Left lung (tissue), 10 donors: ENCODE measurements around the gene NOXO1. TPM values are rescaled to one million over a fixed set of nuclear protein-coding genes. Genes with fewer than 3 reads are reported as not detected.
"Not testable (repeated sequence)": the region's sequence is repeated elsewhere in the genome, so short reads cannot be mapped to it uniquely, and the experiment has no call there.

Source experiments
- ATAC-seq: fragments of 200-7000 bp; cut with Tn5 transposase; one replicate; pipeline ENCODE4 v1.9.1; 2020; ENCODE audit warnings: moderate library complexity
- DNase-seq, 4 donors: peaks; one replicate each; pipeline ENCODE4 v3.0.0-alpha.2; 2013 to 2020
- H3K27ac ChIP-seq, 2 donors: fragments of 200-600 bp; sonication (generic) in 1 of 2; one replicate each; pipeline versions ENCODE4 v1.5.0 to v1.8.0; 2020 to 2021
- H3K27me3 ChIP-seq, 2 donors: fragments of 200-600 bp; sonication (generic) in 1 of 2; one replicate each; pipeline versions ENCODE4 v1.5.0 to v1.8.0; 2020 to 2021
- H3K36me3 ChIP-seq, 2 donors: fragments of 200-600 bp; sonication (generic) in 1 of 2; one replicate each; pipeline versions ENCODE4 v1.5.0 to v1.8.0; 2020 to 2021
- H3K4me1 ChIP-seq, 2 donors: fragments of 200-600 bp; one replicate each; pipeline ENCODE4 v1.8.0; 2021
- H3K4me3 ChIP-seq, 2 donors: fragments of 200-600 bp; sonication (generic) in 1 of 2; one replicate each; pipeline versions ENCODE4 v1.5.0 to v1.8.0; 2020 to 2021; ENCODE audit warnings: mild to moderate bottlenecking in 1 of 2
- H3K9me3 ChIP-seq, 2 donors: fragments of 200-600 bp; sonication (generic) in 1 of 2; one replicate each; pipeline versions ENCODE4 v1.5.0 to v1.8.0; 2020 to 2021
- intact Hi-C, 2 donors: fragments of 100-400 bp; cut with DNase I; formaldehyde crosslinking; loops; one replicate each; pipeline versions ENCODE4 v1.11.2 to v1.14.2; 2022
- polyA plus RNA-seq, 6 donors: library from polyadenylated mRNA; unstranded; fragments of 120-200 nt; gene quantifications; one replicate each; pipeline ENCODE4 v1.2.1, GENCODE V29; 2013; ENCODE audit not compliant: insufficient read length in 6 of 6
- total RNA-seq, 2 donors: library from RNA; stranded (reverse); fragmentation: NEBNext Ultra II Directional; extraction: Animal tissue kit (Norgen Biotek cat#: 25700); gene quantifications; one replicate each; pipeline ENCODE4 v1.2.1, GENCODE V29; 2021
- TF ChIP-seq, protein P1 (sequence below), 2 donors: fragments of 200-600 bp; sonication (generic) in 1 of 2; IDR thresholded peaks; one replicate each; pipeline versions ENCODE4 v1.5.0 to v1.8.0; 2021; ENCODE audit warnings: antibody characterized with exemption in 2 of 2
- donor health status: DM: no; HTN: yes; CAD: no.
- donor health status: DM: no; HTN: no; CAD: no.

NOXO1 gene
- total and polyA plus RNA-seq, 8 donors, result 0.30 to 5.6 (median 0.64) TPM; not detected in 2

DNA sequence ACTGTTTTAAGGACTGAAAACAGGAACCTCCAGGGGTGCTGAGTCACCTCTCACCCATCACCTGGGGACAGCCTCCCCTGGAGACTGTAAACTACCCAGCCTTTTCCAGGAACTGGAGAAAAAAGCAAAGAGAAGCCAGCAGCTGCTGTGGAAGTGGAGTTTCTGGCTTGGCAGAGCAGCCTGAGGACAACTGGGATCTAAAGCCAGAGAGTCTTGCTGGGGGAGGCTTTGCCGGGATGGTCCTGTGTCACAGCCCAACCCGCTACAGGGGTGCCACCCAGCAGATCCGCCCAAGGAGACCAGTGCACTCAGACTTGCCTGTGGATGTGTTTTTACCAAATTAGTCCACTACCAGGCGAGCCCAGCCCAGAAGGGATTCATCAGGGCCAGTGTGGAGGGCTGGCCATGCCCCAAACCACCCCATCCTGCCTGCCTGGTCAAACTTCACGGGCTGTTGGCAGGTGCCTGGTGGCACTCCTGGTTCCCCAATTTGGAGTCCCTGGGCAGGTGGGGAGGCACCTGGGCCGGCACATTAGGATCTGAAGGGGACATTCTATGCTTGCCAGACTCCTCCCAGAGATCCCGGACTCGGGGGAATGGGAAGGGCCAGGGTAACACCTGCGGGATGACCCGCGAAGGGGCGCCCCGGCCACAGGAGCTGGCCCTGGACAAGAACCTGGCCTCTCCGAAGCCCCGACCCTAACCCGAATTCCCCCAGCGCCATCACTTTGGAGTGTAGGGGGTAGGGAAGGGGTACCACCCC, 39.0 kb downstream of the NOXO1 start:
- H3K27ac ChIP-seq, result peak overlapping the region; percentile 62 to 93

GRCh38 chr16:1941162-1942046, 39.9 kb downstream of the NOXO1 start:
- DNase-seq (no peak), ATAC-seq (no peak)
- Histone ChIP-seq H3K27me3 (no peaks in the 10 kb centered on the region), H3K4me1 (peaks cover 6 to 62% of the 10 kb centered on the region in 2 donors), H3K9me3 (no peaks in the 10 kb centered on the region), H3K4me3 (peak overlapping the region in 1 of 2 donors; percentile 72), H3K27ac (peak overlapping the region; percentile 62 to 93), H3K36me3 (peaks cover 0 to 49% of the 10 kb centered on the region in 2 donors)
- TF ChIP-seq, protein P1, sequence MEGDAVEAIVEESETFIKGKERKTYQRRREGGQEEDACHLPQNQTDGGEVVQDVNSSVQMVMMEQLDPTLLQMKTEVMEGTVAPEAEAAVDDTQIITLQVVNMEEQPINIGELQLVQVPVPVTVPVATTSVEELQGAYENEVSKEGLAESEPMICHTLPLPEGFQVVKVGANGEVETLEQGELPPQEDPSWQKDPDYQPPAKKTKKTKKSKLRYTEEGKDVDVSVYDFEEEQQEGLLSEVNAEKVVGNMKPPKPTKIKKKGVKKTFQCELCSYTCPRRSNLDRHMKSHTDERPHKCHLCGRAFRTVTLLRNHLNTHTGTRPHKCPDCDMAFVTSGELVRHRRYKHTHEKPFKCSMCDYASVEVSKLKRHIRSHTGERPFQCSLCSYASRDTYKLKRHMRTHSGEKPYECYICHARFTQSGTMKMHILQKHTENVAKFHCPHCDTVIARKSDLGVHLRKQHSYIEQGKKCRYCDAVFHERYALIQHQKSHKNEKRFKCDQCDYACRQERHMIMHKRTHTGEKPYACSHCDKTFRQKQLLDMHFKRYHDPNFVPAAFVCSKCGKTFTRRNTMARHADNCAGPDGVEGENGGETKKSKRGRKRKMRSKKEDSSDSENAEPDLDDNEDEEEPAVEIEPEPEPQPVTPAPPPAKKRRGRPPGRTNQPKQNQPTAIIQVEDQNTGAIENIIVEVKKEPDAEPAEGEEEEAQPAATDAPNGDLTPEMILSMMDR (IDR thresholded peaks at IDR 0.05), result no peak
- intact Hi-C loops, result no loop called here

More for the DNA sequence above, 39.0 kb downstream of the NOXO1 start:
- Histone ChIP-seq H3K9me3 (no peaks in the 10 kb centered on the region), H3K27me3 (no peaks in the 10 kb centered on the region), H3K36me3 (peaks cover 0 to 41% of the 10 kb centered on the region in 2 donors), H3K4me1 (peaks cover 6 to 61% of the 10 kb centered on the region in 2 donors), H3K4me3 (peak overlapping the region; percentile 70 to 72)
- DNase-seq (peak in 1 of 4 donors; percentile 72), ATAC-seq (peak; percentile 4)
- intact Hi-C loops, result no loop called here
- TF ChIP-seq, protein P1 (IDR thresholded peaks at IDR 0.05), result no peak

GRCh38 chr16:1940273-1941161, 40.8 kb downstream of the NOXO1 start:
- Histone ChIP-seq H3K4me3 (peak overlapping the region in 1 of 2 donors; percentile 72), H3K36me3 (peaks cover 0 to 51% of the 10 kb centered on the region in 2 donors), H3K9me3 (no peaks in the 10 kb centered on the region), H3K4me1 (peaks cover 6 to 65% of the 10 kb centered on the region in 2 donors), H3K27ac (peak overlapping the region in 1 of 2 donors; percentile 93), H3K27me3 (no peaks in the 10 kb centered on the region)
- intact Hi-C loops, result no loop called here
- DNase-seq (no peak), ATAC-seq (no peak)
- TF ChIP-seq, protein P1 (IDR thresholded peaks at IDR 0.05), result no peak

DNA sequence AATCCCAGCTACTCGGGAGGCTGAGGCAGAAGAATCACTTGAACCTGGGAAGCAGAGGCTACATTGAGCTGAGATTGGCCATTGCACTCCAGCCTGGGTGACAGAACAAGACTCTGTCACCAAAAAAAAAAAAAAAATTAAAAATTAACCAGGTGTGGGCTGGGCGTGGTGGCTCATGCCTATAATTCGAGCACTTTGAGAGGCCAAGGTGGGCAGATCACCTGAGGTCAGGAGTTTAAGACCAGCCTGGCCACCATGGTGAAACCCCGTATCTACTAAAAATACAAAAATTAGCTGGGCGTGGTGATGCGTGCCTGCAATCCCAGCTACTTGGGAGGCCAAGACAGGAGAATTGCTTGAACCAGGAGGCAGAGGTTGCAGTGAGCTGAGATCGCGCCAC, 41.4 kb downstream of the NOXO1 start:
- H3K27me3 ChIP-seq, intact Hi-C loops, H3K9me3 ChIP-seq, ATAC-seq, DNase-seq: not testable (repeated sequence)
- peak overlapping the region in 1 of 2 donors; percentile 93 for H3K27ac ChIP-seq
- peak overlapping the region in 1 of 2 donors; percentile 72 for H3K4me3 ChIP-seq
- peaks cover 0 to 51% of the 10 kb centered on the region in 2 donors for H3K36me3 ChIP-seq
- H3K4me1 ChIP-seq, result peaks cover 6 to 69% of the 10 kb centered on the region in 2 donors

DNA sequence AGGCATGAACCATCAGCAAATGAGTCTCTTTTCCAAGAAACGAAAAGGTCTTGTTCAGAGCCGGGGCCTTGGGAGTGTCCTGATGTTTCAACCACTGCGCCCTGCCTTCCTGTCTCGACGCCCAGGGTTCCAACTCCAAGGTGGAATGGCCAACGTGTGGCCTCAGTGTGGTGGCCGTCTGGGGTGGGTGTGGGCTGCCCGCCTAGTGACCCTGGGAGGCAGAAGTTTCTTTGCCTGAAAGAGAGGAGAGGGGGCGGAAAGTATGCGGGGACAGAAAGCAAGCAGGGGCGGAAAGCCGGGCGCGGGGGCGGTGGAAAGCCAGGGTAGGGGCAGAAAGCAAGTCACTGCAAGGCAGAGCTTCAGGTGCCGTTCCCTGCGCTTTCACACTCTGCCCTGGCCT, 42.4 kb downstream of the NOXO1 start:
- TF ChIP-seq, protein P1 (IDR thresholded peaks at IDR 0.05), result no peak
- Histone ChIP-seq H3K4me1 (peaks cover 6 to 67% of the 10 kb centered on the region in 2 donors), H3K36me3 (peaks cover 0 to 51% of the 10 kb centered on the region in 2 donors), H3K27me3 (no peaks in the 10 kb centered on the region), H3K27ac (peak overlapping the region in 1 of 2 donors; percentile 93), H3K9me3 (no peaks in the 10 kb centered on the region), H3K4me3 (peak overlapping the region in 1 of 2 donors; percentile 8)
- DNase-seq, result no peak
- intact Hi-C loops, result no loop called here
- no peak for ATAC-seq
